GM12874 (cell line): ENCODE results near the gene DENND6B.
A peak's percentile ranks its signal among the peaks of the same experiment; 100 is the strongest.

ENCODE experiments used
- CTCF ChIP-seq: IDR thresholded peaks from 2 replicates; pipeline ENCODE4 v1.5.1; 2011; ENCODE audit warnings: low read depth, mild to moderate bottlenecking, control low read depth, low read length, moderate library complexity; ENCODE audit not compliant: insufficient read depth

DENND6B gene

GRCh38 chr22:50269970-50270665, 56.7 kb downstream of the DENND6B start, which contains the start of gene MAPK11:
Gene MAPK11, minus strand, starts transcription at chr22:50270380. Its CDS starts 88 bp downstream, at chr22:50270292.
- TF ChIP-seq CTCF = no peak

GRCh38 chr22:50269573-50269969, 57.2 kb downstream of the DENND6B start:
- TF ChIP-seq CTCF = no peak

GRCh38 chr22:50268655-50269113, 58.1 kb downstream of the DENND6B start:
- no peak for TF ChIP-seq CTCF

GRCh38 chr22:50267591-50268390, 59.0 kb downstream of the DENND6B start:
- peak; percentile 35; the same call in 1 of the 2 replicates for TF ChIP-seq CTCF

- no peak for TF ChIP-seq CTCF
Observed at GRCh38 chr22:50266994-50267393, 59.8 kb downstream of the DENND6B start.

- TF ChIP-seq CTCF = no peak
Observed at GRCh38 chr22:50264946-50265669, 61.7 kb downstream of the DENND6B start.
